Lung microvascular endothelial cell (primary cell): Measurements from ENCODE around the gene DNER. TPM values are rescaled to one million over a fixed set of nuclear protein-coding genes. Genes with fewer than 3 reads are reported as not detected.
A peak's percentile ranks its signal among the peaks of the same experiment; 100 is the strongest.
"Not testable (repeated sequence)": the region's sequence is repeated elsewhere in the genome, so short reads cannot be mapped to it uniquely, and the experiment has no call there.

Experiments
- DNase-seq, 2 donors: peaks; one replicate each; pipeline versions ENCODE4 v3.0.0 to v3.0.0-alpha.2; 2010; ENCODE audit warnings: low read depth in 2 of 2
- total RNA-seq: library from RNA; depleted of rRNA; stranded (reverse); fragments of >200 nt; gene quantifications from 2 replicates; pipeline ENCODE4 v1.2.1, GENCODE V29; 2014

Gene DNER
- total RNA-seq, 1 donor from 2014 or later, result under 0.01 TPM

DNA sequence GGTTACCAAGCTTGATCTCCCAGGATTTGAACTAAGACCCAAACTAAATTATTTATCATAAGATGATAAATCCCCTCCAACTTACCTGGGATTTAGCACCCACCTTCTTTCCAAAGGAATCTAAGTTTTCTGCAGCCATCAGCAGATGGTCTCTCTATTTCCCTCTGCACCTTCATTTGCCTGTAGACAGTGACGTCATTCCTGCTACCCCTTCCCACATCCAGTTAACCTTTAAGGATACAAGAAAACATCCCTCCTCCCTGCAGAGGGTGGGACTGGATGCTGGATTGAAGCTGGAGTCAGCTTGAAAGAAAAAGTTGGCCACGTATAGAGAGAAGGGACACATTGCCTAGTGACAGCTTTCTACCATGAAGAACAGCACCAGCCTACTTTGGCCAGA lies 3.7 kb upstream of the DNER start:
- no peak for DNase-seq

DNA sequence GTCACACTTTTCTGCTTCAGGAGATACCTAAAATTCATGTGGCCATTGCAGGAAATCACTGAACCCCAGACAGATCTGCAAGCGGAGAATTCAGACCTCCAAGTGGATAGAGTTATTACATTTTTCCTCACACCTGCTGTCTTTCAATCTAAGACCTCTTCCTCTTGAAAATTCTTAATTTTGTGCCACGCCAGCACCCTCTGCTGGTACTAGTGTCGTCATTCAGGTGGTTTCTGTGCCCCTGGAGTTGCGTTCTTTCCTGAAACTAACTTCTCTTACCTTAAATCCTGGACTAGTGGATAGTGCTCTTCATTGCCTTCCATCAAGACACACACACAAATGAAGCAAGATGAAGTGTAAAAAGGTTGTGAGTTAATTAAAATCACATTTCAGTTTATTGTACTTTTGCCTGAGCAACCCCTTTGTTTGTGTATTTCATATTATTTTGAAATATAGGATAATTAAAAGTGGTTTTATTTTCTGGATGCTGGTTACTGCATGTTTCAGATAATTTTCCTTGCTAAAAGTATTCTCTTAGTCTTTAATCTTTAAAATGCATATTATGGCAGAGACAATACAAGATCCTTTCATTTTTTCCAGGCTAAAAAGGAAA lies 1.6 kb upstream of the DNER start:
- DNase-seq, result peak; percentile 18 to 35

DNA sequence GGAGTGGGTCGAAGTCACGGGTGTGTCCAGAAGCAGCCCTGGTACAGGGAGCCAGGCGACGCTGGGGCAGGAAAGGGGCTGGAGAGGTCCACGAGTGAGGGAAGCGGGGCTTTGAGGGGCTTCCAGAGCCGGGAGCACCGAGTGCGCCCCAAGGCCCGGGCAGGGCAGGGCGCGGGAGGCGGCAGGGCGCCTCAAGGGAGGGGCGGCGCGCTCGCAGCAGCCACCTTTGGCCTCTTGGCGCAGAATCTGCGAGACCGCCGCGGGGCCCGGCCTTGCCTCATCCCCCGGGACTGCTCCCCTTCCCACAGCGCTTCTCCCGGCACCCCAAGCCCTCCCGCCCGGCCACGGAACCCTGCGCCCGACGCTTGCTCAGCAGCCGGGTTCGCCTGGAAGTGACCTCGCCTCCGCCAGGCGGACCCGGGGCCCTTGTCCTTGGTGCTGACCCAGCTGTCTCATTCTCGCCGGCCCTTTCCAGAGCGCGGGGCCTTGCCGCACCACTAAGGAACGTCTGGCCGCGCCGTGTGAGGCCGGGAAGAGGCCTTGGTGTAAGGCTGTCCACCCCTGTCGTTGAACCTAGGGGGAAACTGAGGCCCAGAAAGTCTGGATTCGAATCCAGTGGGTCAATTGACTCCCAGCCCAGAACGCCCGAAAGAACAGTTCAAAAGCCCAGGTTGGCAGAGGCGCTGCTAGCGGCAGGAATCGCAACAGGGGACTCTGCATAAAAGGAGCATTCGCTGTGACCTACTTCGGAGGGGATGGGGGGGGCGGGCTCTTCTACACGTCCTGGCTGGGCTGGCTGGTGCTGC lies 584 bp upstream of the DNER start:
- peak; percentile 56 to 77 for DNase-seq

- DNase-seq, result peak in 1 of 2 donors; percentile 44
Measured at GRCh38 chr2:229713371-229714079, 830 bp downstream of the DNER start.

GRCh38 chr2:229712136-229712535 lies 2.2 kb downstream of the DNER start:
- peak in 1 of 2 donors; percentile 16 for DNase-seq

GRCh38 chr2:229708335-229708734 lies 6.0 kb downstream of the DNER start:
- no peak for DNase-seq

DNA sequence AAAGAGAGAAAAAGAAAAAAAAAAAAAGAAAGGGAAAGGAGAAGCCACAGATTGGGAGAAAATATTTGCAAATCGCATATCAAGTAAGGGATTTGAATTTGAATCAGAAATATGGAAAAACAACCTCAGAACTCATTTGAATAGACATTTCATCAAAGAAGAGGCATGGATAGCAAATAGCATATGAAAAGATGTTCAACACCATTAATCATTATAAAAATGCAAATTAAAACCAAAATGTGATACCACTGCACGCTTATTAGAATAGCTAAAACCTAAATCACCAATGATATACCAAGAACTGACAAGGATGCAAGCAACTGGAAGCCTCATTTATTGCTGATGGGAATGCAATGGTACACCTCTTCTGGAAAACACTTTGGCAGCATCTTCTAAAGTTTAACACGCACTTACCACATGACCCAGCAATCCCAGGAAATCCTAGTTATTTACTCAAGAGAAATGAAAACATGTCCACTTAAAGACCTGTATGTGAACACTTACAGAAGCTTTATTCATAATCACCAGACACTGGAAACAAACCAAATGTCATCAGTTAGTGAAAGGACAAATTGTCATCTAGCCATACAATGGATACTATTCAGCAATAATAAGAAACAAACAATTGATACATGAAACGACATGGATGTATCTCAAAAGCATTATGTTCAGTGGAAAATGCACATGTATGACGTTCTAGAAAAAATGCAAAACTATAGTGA lies 10.3 kb downstream of the DNER start:
- DNase-seq, result no peak

- DNase-seq, result no peak
Measured at GRCh38 chr2:229701716-229702115, 12.6 kb downstream of the DNER start.

- DNase-seq, result no peak
Measured at GRCh38 chr2:229701062-229701461, 13.3 kb downstream of the DNER start.

GRCh38 chr2:229695961-229696360 lies 18.4 kb downstream of the DNER start:
- DNase-seq, result no peak

DNA sequence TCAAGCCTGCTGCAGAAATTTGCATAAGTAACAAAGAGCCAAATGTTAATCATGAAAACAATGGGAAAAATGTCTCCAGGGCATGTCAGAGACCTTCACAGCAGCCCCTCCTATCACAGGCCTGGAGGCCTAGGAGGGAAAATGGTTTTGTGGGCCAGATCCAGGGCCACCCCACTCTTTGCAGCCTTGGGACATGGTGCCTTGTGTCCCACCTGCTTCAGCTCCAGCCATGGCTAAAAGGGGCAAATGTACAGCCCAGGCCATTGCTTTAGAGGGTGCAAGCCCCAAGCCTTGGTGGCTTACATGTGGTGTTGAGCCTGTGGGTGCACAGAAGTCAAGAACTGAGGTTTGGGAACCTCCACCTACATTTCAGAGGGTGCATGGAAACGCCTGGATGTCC lies 20.5 kb downstream of the DNER start:
- not testable (repeated sequence) for DNase-seq

DNA sequence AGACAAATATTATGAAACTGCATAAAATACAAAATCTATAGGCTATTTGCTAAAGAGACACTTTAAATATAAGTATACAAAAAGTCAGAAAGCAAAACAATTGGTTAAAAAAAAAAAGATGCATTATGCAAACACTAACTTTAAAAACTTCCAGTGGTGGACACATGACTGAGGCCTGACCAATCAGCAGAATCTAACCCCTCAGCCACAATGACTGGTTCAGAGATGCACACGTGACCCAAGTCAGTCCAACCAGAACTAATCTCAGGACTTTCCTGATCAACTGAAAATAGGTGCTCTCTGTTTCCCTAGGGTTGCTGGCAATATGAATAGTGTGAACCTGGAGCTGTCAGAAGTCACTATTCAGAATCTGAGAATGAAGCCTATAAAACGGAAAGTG lies 22.7 kb downstream of the DNER start:
- no peak for DNase-seq

DNA sequence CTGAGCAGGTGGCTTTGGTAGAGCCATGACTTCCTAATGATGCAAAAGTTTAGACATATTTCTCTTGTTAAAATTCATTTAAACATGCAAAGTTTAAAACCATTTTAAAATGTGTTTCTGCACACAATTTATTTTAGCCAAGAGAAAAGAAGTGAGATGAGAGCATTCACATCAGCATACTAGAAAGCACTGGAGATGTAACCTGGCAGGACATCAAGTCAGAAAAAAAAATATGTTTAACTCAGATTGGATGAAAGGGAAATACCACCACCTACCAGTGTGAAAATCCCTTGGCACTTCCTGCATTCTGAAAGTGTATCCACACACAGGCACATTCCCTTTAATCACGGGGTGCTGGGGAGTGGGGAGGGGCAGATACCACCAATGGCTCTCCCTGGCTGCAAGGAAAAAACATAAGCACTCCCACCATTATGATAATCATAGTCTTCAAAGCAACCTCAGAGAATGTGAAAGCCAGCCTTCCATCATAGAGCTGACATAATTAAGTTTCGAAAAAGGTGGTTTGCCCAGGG lies 25.0 kb downstream of the DNER start:
- DNase-seq, result no peak

DNA sequence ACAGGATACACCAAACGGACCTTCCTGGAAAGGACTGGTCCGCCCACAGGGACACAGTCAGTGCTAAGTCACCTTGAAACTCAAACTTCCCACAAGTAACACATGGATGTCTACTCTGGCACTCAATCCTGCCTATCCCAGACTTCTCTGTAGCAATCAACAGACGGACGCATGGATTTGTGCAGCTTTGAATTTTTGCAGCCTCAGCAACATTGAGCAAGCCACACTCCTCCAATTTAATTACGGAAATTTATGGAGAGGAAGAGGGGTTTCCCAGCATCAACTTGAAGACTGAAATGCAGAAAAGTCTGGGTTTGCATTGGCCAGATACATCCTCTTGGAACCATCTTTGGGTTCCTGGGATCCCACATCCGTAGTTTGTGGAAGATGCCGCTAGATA lies 26.2 kb downstream of the DNER start:
- no peak for DNase-seq

DNA sequence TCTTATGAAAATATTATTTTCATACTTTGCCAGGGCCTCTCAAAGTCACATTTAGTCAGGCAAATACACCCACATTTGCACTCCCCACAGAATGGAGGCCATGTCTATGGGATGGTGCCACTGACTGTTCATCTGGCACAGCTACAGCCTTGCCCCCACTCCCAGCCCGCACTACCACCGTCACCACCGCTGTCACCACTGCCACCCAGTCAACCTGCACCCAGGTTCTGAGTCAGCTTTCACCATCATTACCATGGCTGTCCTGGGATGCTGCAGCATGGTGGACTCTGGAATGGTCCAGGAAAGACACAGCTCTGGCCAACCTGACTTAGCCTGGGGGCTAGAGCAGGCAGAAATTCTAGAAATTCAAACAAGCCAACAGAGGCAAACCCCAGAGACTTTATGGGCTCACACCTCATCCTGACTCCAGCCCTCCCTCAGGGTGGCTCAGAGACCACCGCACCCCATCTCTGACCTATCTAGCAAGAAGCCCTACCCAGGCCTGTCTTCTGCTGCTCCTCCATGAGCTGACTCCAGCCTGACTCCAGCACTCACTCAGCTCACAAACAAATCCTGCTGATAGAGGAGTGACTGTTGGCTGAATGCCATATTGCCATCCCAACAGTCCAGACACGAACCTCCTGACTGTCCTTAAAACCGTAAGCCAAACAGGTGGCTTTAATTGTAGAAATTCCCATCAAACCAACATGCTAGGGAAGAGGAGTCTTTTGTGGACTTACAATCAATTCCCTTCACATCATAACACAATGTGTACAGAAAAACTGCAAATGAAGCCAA lies 28.0 kb downstream of the DNER start:
- DNase-seq, result peak in 1 of 2 donors; percentile 3

DNA sequence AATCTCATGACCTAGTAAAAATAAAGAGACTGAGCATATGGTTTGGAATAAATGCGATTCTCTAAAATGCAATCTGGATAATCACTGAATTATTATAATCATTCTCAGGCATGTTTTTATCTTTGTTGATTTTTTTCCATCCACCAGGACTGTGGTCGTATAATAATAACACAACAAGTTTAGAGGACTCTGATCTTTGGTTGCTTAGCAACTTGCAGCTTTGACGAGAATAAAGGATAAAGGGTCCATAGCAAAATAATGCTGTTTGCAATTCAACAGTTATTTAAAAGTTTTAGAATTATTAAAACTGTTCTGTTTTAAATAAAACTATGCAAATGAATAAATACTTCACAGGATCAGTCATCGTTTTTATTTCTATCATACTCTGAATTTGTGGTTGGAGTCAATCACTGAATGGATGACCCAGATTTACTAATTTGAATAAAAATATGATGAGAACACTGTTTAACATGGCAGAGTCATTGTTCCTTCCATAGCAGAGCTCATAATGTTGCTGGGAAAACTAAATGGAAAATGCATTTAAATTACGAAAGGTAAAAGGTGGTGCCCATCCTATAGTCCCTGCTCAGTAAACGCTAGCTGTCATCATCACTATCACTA lies 29.3 kb downstream of the DNER start:
- no peak for DNase-seq

GRCh38 chr2:229679393-229680125 lies 34.8 kb downstream of the DNER start:
- no peak for DNase-seq

GRCh38 chr2:229675569-229675968 lies 38.8 kb downstream of the DNER start:
- DNase-seq, result peak in 1 of 2 donors; percentile 4

GRCh38 chr2:229674830-229675530 lies 39.4 kb downstream of the DNER start:
- no peak for DNase-seq
